GM12865 (cell line): ENCODE measurements around the gene CSTF2.

Source experiments
- DNase-seq: peaks from one replicate; pipeline ENCODE4 v3.0.0; 2010; ENCODE audit warnings: low read depth
- H3K4me3 ChIP-seq: 2 replicates; pipeline ENCODE4 v1.5.1; 2011; ENCODE audit warnings: mild to moderate bottlenecking, low read depth, low read length, control low read depth
- CTCF ChIP-seq: IDR thresholded peaks from 2 replicates; pipeline ENCODE4 v1.5.1; 2011; ENCODE audit warnings: low read length, control low read depth, low read depth, inconsistent platforms; ENCODE audit not compliant: insufficient read depth; ENCODE audit errors: missing control alignments

The CSTF2 gene

GRCh38 chrX:100831219-100831946 lies 11.2 kb downstream of the CSTF2 start:
- no peak overlapping the region for H3K4me3 ChIP-seq
- TF ChIP-seq CTCF = no peak
- no peak for DNase-seq

- no peak overlapping the region for H3K4me3 ChIP-seq
- DNase-seq = no peak
- TF ChIP-seq CTCF = no peak
Observed at GRCh38 chrX:100850317-100850716, 30.1 kb downstream of the CSTF2 start.

GRCh38 chrX:100852810-100853209 lies 32.6 kb downstream of the CSTF2 start:
- TF ChIP-seq CTCF = no peak
- H3K4me3 ChIP-seq = no peak overlapping the region
- no peak for DNase-seq

GRCh38 chrX:100863326-100863864 lies 43.2 kb downstream of the CSTF2 start:
- DNase-seq = no peak
- H3K4me3 ChIP-seq = no peak overlapping the region
- TF ChIP-seq CTCF = no peak

- TF ChIP-seq CTCF = no peak
- H3K4me3 ChIP-seq = no peak overlapping the region
- no peak for DNase-seq
Observed at GRCh38 chrX:100864657-100865391, 44.6 kb downstream of the CSTF2 start.

- H3K4me3 ChIP-seq = no peak overlapping the region
- DNase-seq = no peak
- no peak for TF ChIP-seq CTCF
Observed at GRCh38 chrX:100868273-100868672, 48.1 kb downstream of the CSTF2 start.
